ENCODE data around the gene ANKRD9.

ANKRD9 gene

GRCh38 chr14:102499401-102500157 lies 10.0 kb downstream of the ANKRD9 start:
- no peak for DNase-seq (ENCODE audit: low read depth in 3 of 3, low spot score in 1 of 3)

- no peak for DNase-seq (ENCODE audit: low read depth in 3 of 3, low spot score in 1 of 3)
Measured at GRCh38 chr14:102498678-102499265, 10.8 kb downstream of the ANKRD9 start.

- DNase-seq (ENCODE audit: low read depth in 3 of 3, low spot score in 1 of 3): no peak
Measured at GRCh38 chr14:102497998-102498677, 11.4 kb downstream of the ANKRD9 start.

GRCh38 chr14:102496958-102497744 lies 12.4 kb downstream of the ANKRD9 start:
- no peak for DNase-seq (ENCODE audit: low read depth in 3 of 3, low spot score in 1 of 3)

- DNase-seq (ENCODE audit: low read depth in 3 of 3, low spot score in 1 of 3): no peak
Measured at GRCh38 chr14:102496331-102496691, 13.3 kb downstream of the ANKRD9 start.

GRCh38 chr14:102495491-102496330 lies 13.9 kb downstream of the ANKRD9 start:
- no peak for DNase-seq (ENCODE audit: low read depth in 3 of 3, low spot score in 1 of 3)

GRCh38 chr14:102493585-102493984 lies 16.0 kb downstream of the ANKRD9 start:
- DNase-seq (ENCODE audit: low read depth in 3 of 3, low spot score in 1 of 3): no peak

GRCh38 chr14:102493096-102493495 lies 16.5 kb downstream of the ANKRD9 start:
- DNase-seq (ENCODE audit: low read depth in 3 of 3, low spot score in 1 of 3): no peak

- no peak for DNase-seq (ENCODE audit: low read depth in 3 of 3, low spot score in 1 of 3)
Measured at GRCh38 chr14:102492531-102492910, 17.1 kb downstream of the ANKRD9 start.

GRCh38 chr14:102491786-102492530 lies 17.6 kb downstream of the ANKRD9 start:
- DNase-seq (ENCODE audit: low read depth in 3 of 3, low spot score in 1 of 3): no peak

- DNase-seq (ENCODE audit: low read depth in 3 of 3, low spot score in 1 of 3): no peak
Measured at GRCh38 chr14:102491366-102491765, 18.2 kb downstream of the ANKRD9 start.

GRCh38 chr14:102490456-102490855 lies 19.1 kb downstream of the ANKRD9 start:
- no peak for DNase-seq (ENCODE audit: low read depth in 3 of 3, low spot score in 1 of 3)

- no peak for DNase-seq (ENCODE audit: low read depth in 3 of 3, low spot score in 1 of 3)
Measured at GRCh38 chr14:102487204-102487577, 22.4 kb downstream of the ANKRD9 start.

GRCh38 chr14:102486513-102487203 lies 22.9 kb downstream of the ANKRD9 start:
- DNase-seq (ENCODE audit: low read depth in 3 of 3, low spot score in 1 of 3): no peak

- DNase-seq (ENCODE audit: low read depth in 3 of 3, low spot score in 1 of 3): no peak
Measured at GRCh38 chr14:102485693-102486512, 23.7 kb downstream of the ANKRD9 start.

- DNase-seq (ENCODE audit: low read depth in 3 of 3, low spot score in 1 of 3): no peak
Measured at GRCh38 chr14:102484316-102484715, 25.3 kb downstream of the ANKRD9 start.

- DNase-seq (ENCODE audit: low read depth in 3 of 3, low spot score in 1 of 3): no peak
Measured at GRCh38 chr14:102481791-102482238, 27.8 kb downstream of the ANKRD9 start.

- no peak for DNase-seq (ENCODE audit: low read depth in 3 of 3, low spot score in 1 of 3)
Measured at GRCh38 chr14:102481371-102481770, 28.2 kb downstream of the ANKRD9 start.

GRCh38 chr14:102479777-102480176 lies 29.8 kb downstream of the ANKRD9 start:
- no peak for DNase-seq (ENCODE audit: low read depth in 3 of 3, low spot score in 1 of 3)

Measured in stimulated activated CD4-positive, alpha-beta T cell treated with anti-CD3 and anti-CD28 coated beads, TNF-alpha, amount 100 ng/mL, for 1 hour (primary cell).